DND-41 (cell line): ENCODE results near the gene KLHL2.
"Not testable (repeated sequence)": the region's sequence is repeated elsewhere in the genome, so short reads cannot be mapped to it uniquely, and the experiment has no call there.

Experiments
- CTCF ChIP-seq: IDR thresholded peaks from 2 replicates; pipeline ENCODE4 v1.5.1; 2012; ENCODE audit warnings: borderline replicate concordance, low read length, moderate library complexity, mild to moderate bottlenecking; ENCODE audit not compliant: poor library complexity, severe bottlenecking; ENCODE audit errors: extremely low read depth
- EZH2 ChIP-seq: IDR thresholded peaks from 3 replicates; pipeline ENCODE4 v1.6.1; 2012; ENCODE audit warnings: borderline replicate concordance, low read depth, mild to moderate bottlenecking, moderate library complexity, low read length, inconsistent platforms; ENCODE audit not compliant: severe bottlenecking

GRCh38 chr4:165342340-165342739 is 135.0 kb downstream of the KLHL2 start:
- TF ChIP-seq CTCF, EZH2: not testable (repeated sequence)
